Rectal smooth muscle tissue (tissue), 1 donor: Measurements from ENCODE around the gene TRPT1.
"Not testable (repeated sequence)": the region's sequence is repeated elsewhere in the genome, so short reads cannot be mapped to it uniquely, and the experiment has no call there.

ENCODE experiments used
- H3K27ac ChIP-seq: one replicate; pipeline ENCODE4 v1.7.0; 2013; ENCODE audit warnings: low read depth, low read length, inconsistent platforms
- H3K27me3 ChIP-seq: one replicate; pipeline ENCODE4 v1.7.0; 2013; ENCODE audit warnings: low read length; ENCODE audit not compliant: control insufficient read depth, insufficient read depth
- H3K36me3 ChIP-seq: one replicate; pipeline ENCODE4 v1.7.0; 2013; ENCODE audit warnings: low read length; ENCODE audit not compliant: control insufficient read depth, insufficient read depth
- H3K4me1 ChIP-seq: one replicate; pipeline ENCODE4 v1.7.0; 2013; ENCODE audit warnings: low read length; ENCODE audit not compliant: control insufficient read depth, insufficient read depth
- H3K4me3 ChIP-seq: one replicate; pipeline ENCODE4 v1.7.0; 2013; ENCODE audit warnings: low read length
- H3K9ac ChIP-seq: one replicate; pipeline ENCODE4 v1.7.0; 2013; ENCODE audit warnings: low read length

Gene TRPT1

GRCh38 chr11:64246621-64246870 lies 20.6 kb upstream of the TRPT1 start:
- not testable (repeated sequence) for H3K9ac ChIP-seq, H3K27ac ChIP-seq, H3K36me3 ChIP-seq, H3K27me3 ChIP-seq, H3K4me1 ChIP-seq
- peak overlapping the region; percentile 68 for H3K4me3 ChIP-seq

- Histone ChIP-seq H3K27me3 (no peaks in the 10 kb centered on the region), H3K36me3 (peaks cover 3% of the 10 kb centered on the region), H3K9ac (peak overlapping the region; percentile 58), H3K4me1 (peaks cover 5% of the 10 kb centered on the region), H3K27ac (peak overlapping the region; percentile 69), H3K4me3 (peak overlapping the region; percentile 68)
Observed at GRCh38 chr11:64245797-64246620, 20.0 kb upstream of the TRPT1 start.

GRCh38 chr11:64245401-64245796 lies 19.4 kb upstream of the TRPT1 start:
- H3K9ac ChIP-seq, result peak overlapping the region; percentile 58
- peak overlapping the region; percentile 69 for H3K27ac ChIP-seq
- H3K4me3 ChIP-seq, result peak overlapping the region; percentile 68
- no peaks in the 10 kb centered on the region for H3K27me3 ChIP-seq
- H3K4me1 ChIP-seq, result peaks cover 8% of the 10 kb centered on the region
- peaks cover 3% of the 10 kb centered on the region for H3K36me3 ChIP-seq

GRCh38 chr11:64244966-64245365 lies 19.0 kb upstream of the TRPT1 start:
- H3K27me3 ChIP-seq, result no peaks in the 10 kb centered on the region
- peak overlapping the region; percentile 69 for H3K27ac ChIP-seq
- H3K4me3 ChIP-seq, result peak overlapping the region; percentile 68
- H3K9ac ChIP-seq, result no peak overlapping the region
- peaks cover 3% of the 10 kb centered on the region for H3K36me3 ChIP-seq
- H3K4me1 ChIP-seq, result peaks cover 12% of the 10 kb centered on the region

GRCh38 chr11:64244107-64244506 lies 18.1 kb upstream of the TRPT1 start:
- H3K27me3 ChIP-seq, result no peaks in the 10 kb centered on the region
- H3K4me1 ChIP-seq, result peaks cover 12% of the 10 kb centered on the region
- peaks cover 3% of the 10 kb centered on the region for H3K36me3 ChIP-seq
- no peak overlapping the region for H3K4me3 ChIP-seq
- H3K9ac ChIP-seq, result no peak overlapping the region
- H3K27ac ChIP-seq, result no peak overlapping the region

- Histone ChIP-seq H3K9ac (no peak overlapping the region), H3K36me3 (peaks cover 3% of the 10 kb centered on the region), H3K4me3 (no peak overlapping the region), H3K27ac (no peak overlapping the region), H3K4me1 (peaks cover 12% of the 10 kb centered on the region), H3K27me3 (no peaks in the 10 kb centered on the region)
Observed at GRCh38 chr11:64243236-64243854, 17.4 kb upstream of the TRPT1 start.

GRCh38 chr11:64241491-64242374 lies 15.7 kb upstream of the TRPT1 start:
- Histone ChIP-seq H3K36me3 (peaks cover 6% of the 10 kb centered on the region), H3K27me3 (no peaks in the 10 kb centered on the region), H3K4me1 (peaks cover 6% of the 10 kb centered on the region), H3K4me3 (peak overlapping the region; percentile 72), H3K27ac (peak overlapping the region; percentile 89), H3K9ac (peak overlapping the region; percentile 51)

- peak overlapping the region; percentile 100 for H3K27ac ChIP-seq
- no peaks in the 10 kb centered on the region for H3K27me3 ChIP-seq
- H3K4me1 ChIP-seq, result peaks cover 6% of the 10 kb centered on the region
- H3K4me3 ChIP-seq, result peak overlapping the region; percentile 73
- H3K9ac ChIP-seq, result peak overlapping the region; percentile 33
- H3K36me3 ChIP-seq, result peaks cover 6% of the 10 kb centered on the region
Observed at GRCh38 chr11:64241241-64241490, 15.2 kb upstream of the TRPT1 start.

- peaks cover 6% of the 10 kb centered on the region for H3K4me1 ChIP-seq
- no peaks in the 10 kb centered on the region for H3K27me3 ChIP-seq
- H3K4me3 ChIP-seq, result peak within 1 kb of the TSS; percentile 79
- peak within 1 kb of the TSS; percentile 100 for H3K27ac ChIP-seq
- H3K9ac ChIP-seq, result peak within 1 kb of the TSS; percentile 90
- peaks cover 6% of the 10 kb centered on the region for H3K36me3 ChIP-seq
Observed at GRCh38 chr11:64240435-64241240, 14.7 kb upstream of the TRPT1 start, which contains the start of gene FKBP2. Gene FKBP2, plus strand, starts transcription at chr11:64241095. Its CDS starts 1,293 bp downstream, at chr11:64242388.

GRCh38 chr11:64239662-64240434 lies 13.9 kb upstream of the TRPT1 start:
- peaks cover 12% of the 10 kb centered on the region for H3K4me1 ChIP-seq
- peak overlapping the region; percentile 90 for H3K9ac ChIP-seq
- no peaks in the 10 kb centered on the region for H3K27me3 ChIP-seq
- H3K27ac ChIP-seq, result peak overlapping the region; percentile 100
- H3K36me3 ChIP-seq, result peaks cover 6% of the 10 kb centered on the region
- peak overlapping the region; percentile 79 for H3K4me3 ChIP-seq

GRCh38 chr11:64238999-64239398 lies 13.0 kb upstream of the TRPT1 start:
- H3K27me3 ChIP-seq, result no peaks in the 10 kb centered on the region
- no peak overlapping the region for H3K27ac ChIP-seq
- no peak overlapping the region for H3K9ac ChIP-seq
- no peak overlapping the region for H3K4me3 ChIP-seq
- peaks cover 6% of the 10 kb centered on the region for H3K36me3 ChIP-seq
- H3K4me1 ChIP-seq, result peaks cover 12% of the 10 kb centered on the region
